Esophagus (tissue), 2 donors: ENCODE measurements around the gene FAM171A2. TPM values are rescaled to one million over a fixed set of nuclear protein-coding genes. Genes with fewer than 3 reads are reported as not detected.

Experiments
- H3K27ac ChIP-seq, 2 donors: one replicate each; pipeline ENCODE4 v1.5.1; 2013; ENCODE audit warnings: low read depth in 2 of 2, mild to moderate bottlenecking in 2 of 2, inconsistent platforms in 1 of 2, low read length in 1 of 2, moderate library complexity in 1 of 2
- H3K27me3 ChIP-seq, 2 donors: one replicate each; pipeline ENCODE4 v1.6.1; 2013; ENCODE audit warnings: low read length in 2 of 2, control low read depth in 1 of 2, mild to moderate bottlenecking in 1 of 2; ENCODE audit not compliant: insufficient read depth in 2 of 2, control insufficient read depth in 1 of 2
- H3K36me3 ChIP-seq, 2 donors: one replicate each; pipeline ENCODE4 v1.6.1; 2013; ENCODE audit warnings: low read length in 1 of 2; ENCODE audit not compliant: control insufficient read depth in 2 of 2, insufficient read depth in 2 of 2
- H3K4me1 ChIP-seq, 2 donors: one replicate each; pipeline ENCODE4 v1.6.1; 2013; ENCODE audit warnings: low read length in 1 of 2; ENCODE audit not compliant: control insufficient read depth in 2 of 2, insufficient read depth in 2 of 2
- H3K4me3 ChIP-seq, 2 donors: one replicate each; pipeline ENCODE4 v1.5.1; 2013; ENCODE audit warnings: low read length in 2 of 2, mild to moderate bottlenecking in 2 of 2, low read depth in 1 of 2, moderate library complexity in 1 of 2
- H3K9me3 ChIP-seq, 2 donors: one replicate each; pipeline ENCODE4 v1.6.1; 2013; ENCODE audit warnings: mild to moderate bottlenecking in 2 of 2, low read depth in 1 of 2, low read length in 1 of 2, moderate library complexity in 1 of 2; ENCODE audit not compliant: control insufficient read depth in 2 of 2, insufficient read depth in 1 of 2
- WGBS, 2 donors: extraction: QIAGEN DNeasy Blood & Tissue Kit; methylation state at CpG; one replicate each; pipeline ENCODE4 v1.1.7; 2013; 5-methylcytosine and 5-hydroxymethylcytosine counted together
- polyA plus RNA-seq, 2 donors: library from polyadenylated mRNA; stranded (reverse); fragments of 200-250 nt; gene quantifications; one replicate each; pipeline ENCODE4 v1.2.3, GENCODE V29; 2013
- donor health status: healthy with polysubstance abuse.
- donor health status: Bipolar disorder and iron deficiency.

The FAM171A2 gene
- polyA plus RNA-seq, 2 donors, result 1.2 to 2.2 TPM

GRCh38 chr17:44315760-44316731 lies 47.6 kb downstream of the FAM171A2 start:
- Histone ChIP-seq H3K36me3 (peaks cover 15 to 18% of the 10 kb centered on the region in 2 donors), H3K4me1 (peaks cover 2 to 12% of the 10 kb centered on the region in 2 donors), H3K9me3 (no peaks in the 10 kb centered on the region), H3K27ac (no peak overlapping the region), H3K27me3 (peaks cover 0 to 3% of the 10 kb centered on the region in 2 donors), H3K4me3 (no peak overlapping the region)
- 9% methylated on average over 38 of the region's 38 CpGs for WGBS, 2 donors

- peaks cover 1 to 12% of the 10 kb centered on the region in 2 donors for H3K4me1 ChIP-seq
- H3K36me3 ChIP-seq, result peaks cover 7 to 12% of the 10 kb centered on the region in 2 donors
- peak overlapping the region; percentile 21 to 25 for H3K4me3 ChIP-seq
- peaks cover 0 to 3% of the 10 kb centered on the region in 2 donors for H3K27me3 ChIP-seq
- WGBS, 2 donors, result 1% methylated on average over 36 to 81 of the region's 81 CpGs
- peak overlapping the region in 1 of 2 donors; percentile 9 for H3K27ac ChIP-seq
- H3K9me3 ChIP-seq, result no peaks in the 10 kb centered on the region
These were observed 48.6 kb downstream of the FAM171A2 start for GRCh38 chr17:44314869-44315661.

GRCh38 chr17:44314524-44314868 lies 49.2 kb downstream of the FAM171A2 start:
- H3K4me3 ChIP-seq, result no peak overlapping the region
- WGBS, 2 donors, result 33 to 45% methylated on average over 9 to 11 of the region's 11 CpGs

GRCh38 chr17:44314031-44314430 lies 49.6 kb downstream of the FAM171A2 start:
- peaks cover 0 to 3% of the 10 kb centered on the region in 2 donors for H3K36me3 ChIP-seq
- H3K27ac ChIP-seq, result no peak overlapping the region
- no peaks in the 10 kb centered on the region for H3K9me3 ChIP-seq
- peaks cover 0 to 3% of the 10 kb centered on the region in 2 donors for H3K27me3 ChIP-seq
- H3K4me3 ChIP-seq, result no peak overlapping the region
- peaks cover 4 to 20% of the 10 kb centered on the region in 2 donors for H3K4me1 ChIP-seq
- WGBS, 2 donors, result 56 to 65% methylated on average over 7 of the region's 7 CpGs

More at GRCh38 chr17:44314524-44314868, 49.2 kb downstream of the FAM171A2 start:
- Histone ChIP-seq H3K36me3 (peaks cover 2 to 6% of the 10 kb centered on the region in 2 donors), H3K4me1 (peaks cover 3 to 16% of the 10 kb centered on the region in 2 donors), H3K27me3 (peaks cover 0 to 3% of the 10 kb centered on the region in 2 donors), H3K27ac (peak overlapping the region in 1 of 2 donors; percentile 9), H3K9me3 (no peaks in the 10 kb centered on the region)

GRCh38 chr17:44312396-44313104 lies 51.1 kb downstream of the FAM171A2 start:
- WGBS, 2 donors, result 65 to 70% methylated on average over 16 to 17 of the region's 17 CpGs
- Histone ChIP-seq H3K9me3 (no peaks in the 10 kb centered on the region), H3K4me1 (peaks cover 10 to 29% of the 10 kb centered on the region in 2 donors), H3K4me3 (no peak overlapping the region), H3K36me3 (no peaks in the 10 kb centered on the region), H3K27ac (no peak overlapping the region), H3K27me3 (peaks cover 0 to 3% of the 10 kb centered on the region in 2 donors)

- peaks cover 10 to 30% of the 10 kb centered on the region in 2 donors for H3K4me1 ChIP-seq
- H3K4me3 ChIP-seq, result no peak overlapping the region
- 71 to 79% methylated on average over 5 of the region's 5 CpGs for WGBS, 2 donors
- H3K36me3 ChIP-seq, result no peaks in the 10 kb centered on the region
- no peaks in the 10 kb centered on the region for H3K9me3 ChIP-seq
- H3K27ac ChIP-seq, result no peak overlapping the region
- peaks cover 0 to 3% of the 10 kb centered on the region in 2 donors for H3K27me3 ChIP-seq
These were observed 52.0 kb downstream of the FAM171A2 start for GRCh38 chr17:44311562-44312181.

GRCh38 chr17:44310609-44311376 lies 52.9 kb downstream of the FAM171A2 start:
- WGBS, 2 donors, result 70 to 75% methylated on average over 10 of the region's 10 CpGs
- Histone ChIP-seq H3K9me3 (no peaks in the 10 kb centered on the region), H3K27me3 (peaks cover 0 to 3% of the 10 kb centered on the region in 2 donors), H3K4me1 (peaks cover 10 to 26% of the 10 kb centered on the region in 2 donors), H3K27ac (no peak overlapping the region), H3K36me3 (no peaks in the 10 kb centered on the region), H3K4me3 (no peak overlapping the region)

GRCh38 chr17:44310188-44310587 lies 53.5 kb downstream of the FAM171A2 start:
- Histone ChIP-seq H3K9me3 (no peaks in the 10 kb centered on the region), H3K27ac (no peak overlapping the region), H3K27me3 (peaks cover 0 to 3% of the 10 kb centered on the region in 2 donors), H3K4me3 (no peak overlapping the region), H3K36me3 (no peaks in the 10 kb centered on the region), H3K4me1 (peaks cover 10 to 23% of the 10 kb centered on the region in 2 donors)
- 88 to 94% methylated on average over 2 of the region's 2 CpGs for WGBS, 2 donors
